ENCODE measurements around the gene DOK1. TPM values are rescaled to one million over a fixed set of nuclear protein-coding genes. Genes with fewer than 3 reads are reported as not detected.
A peak's percentile ranks its signal among the peaks of the same experiment; 100 is the strongest.

DOK1 gene
- 11.4 and 36.9 TPM in 2 replicates for total RNA-seq (ENCODE audit: low replicate concordance)

DNA sequence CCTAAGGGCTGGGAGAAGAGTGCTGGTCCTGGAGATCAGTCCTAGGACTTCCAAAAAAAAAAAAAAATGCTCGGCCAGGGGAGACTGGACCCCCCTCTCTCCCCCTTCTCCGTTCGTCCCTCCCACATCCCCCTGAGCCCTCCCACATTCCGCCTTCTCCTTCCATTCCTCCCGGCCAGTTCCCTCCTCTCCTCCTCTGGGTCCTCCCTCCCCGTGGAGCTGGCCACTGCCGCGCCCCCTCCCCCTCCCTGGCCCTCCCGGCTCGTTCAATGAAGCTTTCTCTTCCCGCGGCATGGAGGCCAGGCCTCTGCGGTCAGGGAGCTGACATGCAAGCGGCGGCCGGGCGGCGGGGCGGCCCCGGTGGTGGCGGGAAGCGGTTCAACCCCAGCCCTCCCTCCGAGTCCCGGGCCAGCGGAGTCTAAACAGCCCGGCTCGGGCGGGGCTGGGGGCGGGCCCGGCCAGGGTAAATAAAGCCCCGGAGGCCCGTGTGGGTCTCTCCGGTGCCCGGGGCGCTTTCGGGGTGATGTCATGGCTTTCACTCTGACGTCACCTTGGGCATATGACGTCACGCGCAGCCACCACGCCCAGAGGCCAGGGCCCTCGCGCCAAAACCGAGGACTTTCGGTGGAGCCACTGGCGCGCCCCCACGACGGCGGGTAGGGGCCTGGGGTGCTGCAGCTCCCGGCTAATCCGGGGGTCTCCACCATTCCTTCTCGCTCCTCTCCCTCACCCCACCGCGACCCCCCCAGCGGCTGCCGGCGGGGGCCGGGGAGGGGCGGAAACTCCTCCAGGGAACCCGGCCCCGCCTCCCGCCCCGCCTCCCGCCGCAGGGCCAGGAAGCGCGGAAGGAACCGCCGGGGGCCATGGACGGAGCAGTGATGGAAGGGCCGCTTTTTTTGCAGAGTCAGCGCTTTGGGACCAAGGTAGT lies at the start of gene DOK1, which contains the start of gene LOXL3:
Gene DOK1, plus strand, starts transcription at position 829 of the 928 bp plus-strand sequence. Its CDS starts 35 bp downstream, at position 864.
Gene LOXL3, minus strand, starts transcription at position 51 of the 928 bp plus-strand sequence. CDS start 1,308 bp downstream, outside the sequence.
- peak; percentile 88 for DNase-seq (ENCODE audit: low read depth)
- TF ChIP-seq, protein P1, sequence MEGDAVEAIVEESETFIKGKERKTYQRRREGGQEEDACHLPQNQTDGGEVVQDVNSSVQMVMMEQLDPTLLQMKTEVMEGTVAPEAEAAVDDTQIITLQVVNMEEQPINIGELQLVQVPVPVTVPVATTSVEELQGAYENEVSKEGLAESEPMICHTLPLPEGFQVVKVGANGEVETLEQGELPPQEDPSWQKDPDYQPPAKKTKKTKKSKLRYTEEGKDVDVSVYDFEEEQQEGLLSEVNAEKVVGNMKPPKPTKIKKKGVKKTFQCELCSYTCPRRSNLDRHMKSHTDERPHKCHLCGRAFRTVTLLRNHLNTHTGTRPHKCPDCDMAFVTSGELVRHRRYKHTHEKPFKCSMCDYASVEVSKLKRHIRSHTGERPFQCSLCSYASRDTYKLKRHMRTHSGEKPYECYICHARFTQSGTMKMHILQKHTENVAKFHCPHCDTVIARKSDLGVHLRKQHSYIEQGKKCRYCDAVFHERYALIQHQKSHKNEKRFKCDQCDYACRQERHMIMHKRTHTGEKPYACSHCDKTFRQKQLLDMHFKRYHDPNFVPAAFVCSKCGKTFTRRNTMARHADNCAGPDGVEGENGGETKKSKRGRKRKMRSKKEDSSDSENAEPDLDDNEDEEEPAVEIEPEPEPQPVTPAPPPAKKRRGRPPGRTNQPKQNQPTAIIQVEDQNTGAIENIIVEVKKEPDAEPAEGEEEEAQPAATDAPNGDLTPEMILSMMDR (IDR thresholded peaks at IDR 0.05; ENCODE audit: insufficient read depth, low read length) = no peak
- H3K4me3 ChIP-seq (ENCODE audit: low read depth, low read length) = peak within 1 kb of the TSS; percentile 91

DNA sequence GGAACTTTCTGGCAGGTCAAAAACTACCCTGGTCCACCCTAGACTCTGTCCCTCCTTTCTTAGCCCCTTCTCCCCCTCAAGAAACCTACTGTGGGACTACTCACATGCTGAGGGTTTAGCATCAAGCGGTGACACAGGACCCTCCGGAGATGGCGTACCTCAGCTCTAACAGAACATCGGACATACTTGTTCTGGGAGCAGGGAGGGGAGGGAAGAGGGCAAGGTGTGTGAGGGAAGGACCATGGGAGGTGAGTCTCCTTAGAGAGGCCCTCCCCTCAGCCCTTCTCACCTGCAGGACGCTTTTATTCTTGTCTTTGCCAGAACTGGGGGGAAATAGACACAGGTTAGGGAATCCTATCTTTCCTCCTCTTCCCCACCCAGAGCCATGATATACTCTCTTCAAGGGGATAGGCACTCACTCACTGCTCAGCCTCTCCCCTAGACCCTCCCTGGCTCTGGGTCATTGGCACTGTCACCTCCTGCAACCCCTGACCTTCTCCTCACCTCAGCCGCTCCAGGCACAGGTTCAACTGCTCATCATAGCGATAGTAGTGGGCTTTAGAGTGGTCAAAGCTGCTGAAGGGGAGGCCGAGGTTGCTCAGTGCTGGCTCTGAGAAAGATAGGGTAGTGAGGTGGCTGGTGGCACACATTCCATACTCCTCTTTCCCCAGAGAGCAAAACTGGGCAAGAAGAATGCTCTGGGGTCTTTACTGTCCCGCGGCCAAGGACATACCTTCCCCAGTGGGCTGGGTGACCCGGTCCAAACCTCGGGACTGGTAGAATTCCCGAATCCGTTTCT lies 48.9 kb upstream of the DOK1 start:
- TF ChIP-seq, protein P1 (IDR thresholded peaks at IDR 0.05; ENCODE audit: insufficient read depth, low read length) = no peak
- peak overlapping the region; percentile 52 for H3K4me3 ChIP-seq (ENCODE audit: low read depth, low read length)
- no peak for DNase-seq (ENCODE audit: low read depth)

- TF ChIP-seq, protein P1 (IDR thresholded peaks at IDR 0.05; ENCODE audit: insufficient read depth, low read length) = peak; percentile 51
- DNase-seq (ENCODE audit: low read depth) = peak; percentile 98
- peak within 1 kb of the TSS; percentile 100 for H3K4me3 ChIP-seq (ENCODE audit: low read depth, low read length)
Measured at GRCh38 chr2:74507145-74507925, 47.2 kb upstream of the DOK1 start, which contains the start of gene PCGF1. Gene PCGF1, minus strand, starts transcription at chr2:74507695. Its CDS starts 27 bp downstream, at chr2:74507668.

DNA sequence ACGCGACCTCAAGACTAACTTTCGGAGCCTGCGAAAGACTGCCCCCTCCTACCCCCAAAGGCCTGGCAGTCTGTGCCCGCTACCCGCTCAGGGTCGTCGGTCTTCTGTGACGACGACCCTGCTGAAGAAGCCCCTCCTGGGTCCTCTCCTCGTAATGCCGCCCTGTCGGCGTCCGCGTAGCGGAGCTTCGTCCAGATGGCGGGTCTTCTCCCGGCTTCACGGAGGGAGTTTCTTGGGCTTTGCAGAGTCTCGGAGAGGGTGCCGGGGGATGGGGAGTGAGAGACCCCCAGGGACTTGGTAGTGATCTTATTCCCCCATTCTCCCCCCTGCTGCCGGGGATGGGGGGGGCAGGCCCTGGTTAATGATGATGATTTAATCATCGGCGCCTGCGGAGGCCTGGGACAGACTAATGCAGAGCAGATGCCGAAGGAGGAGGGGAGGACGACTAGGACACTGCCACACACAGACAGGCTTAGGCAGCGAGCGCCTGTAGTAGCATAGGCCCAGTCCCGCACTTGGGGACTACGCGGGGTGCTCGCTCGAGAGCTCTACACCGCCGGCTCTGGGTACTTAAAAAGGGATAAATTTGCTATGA lies 46.5 kb upstream of the DOK1 start:
- peak overlapping the region; percentile 100 for H3K4me3 ChIP-seq (ENCODE audit: low read depth, low read length)
- no peak for DNase-seq (ENCODE audit: low read depth)
- TF ChIP-seq, protein P1 (IDR thresholded peaks at IDR 0.05; ENCODE audit: insufficient read depth, low read length) = no peak

DNA sequence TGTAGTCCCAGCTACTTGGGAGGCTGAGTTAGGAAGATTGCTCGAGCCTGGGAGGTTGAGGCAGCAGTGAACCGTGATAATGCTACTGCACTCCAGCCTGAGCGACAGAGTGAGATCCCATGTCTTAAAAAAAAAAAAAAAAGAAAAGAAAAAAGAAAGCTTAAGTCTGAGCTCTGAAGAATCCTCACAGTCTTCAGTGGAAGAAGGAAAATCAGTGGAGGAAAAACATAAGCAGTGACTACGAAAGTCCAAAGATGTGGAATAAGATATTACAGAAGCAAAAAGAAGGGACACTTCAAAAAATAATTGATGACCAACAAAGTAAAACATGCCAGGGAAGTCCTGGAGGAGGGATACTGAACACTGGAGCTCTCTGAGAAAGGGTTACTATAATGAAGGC lies 44.2 kb upstream of the DOK1 start:
- H3K4me3 ChIP-seq (ENCODE audit: low read depth, low read length) = no peak overlapping the region

More for the DNA sequence above, 44.2 kb upstream of the DOK1 start:
- TF ChIP-seq, protein P1 (IDR thresholded peaks at IDR 0.05; ENCODE audit: insufficient read depth, low read length) = no peak
- DNase-seq (ENCODE audit: low read depth) = no peak

Data from fibroblast of the aortic adventitia (primary cell).